Pons (tissue), 1 donor: ENCODE results near the gene UPP1.

Experiments used
- DNase-seq: peaks from one replicate; pipeline ENCODE4 v3.0.0-alpha.2; 2016; ENCODE audit warnings: low spot score

Gene UPP1

GRCh38 chr7:48085942-48086341, 3.1 kb upstream of the UPP1 start:
- no peak for DNase-seq

- no peak for DNase-seq
These were observed 1.7 kb upstream of the UPP1 start for GRCh38 chr7:48087349-48087748.

GRCh38 chr7:48088559-48089045, 463 bp upstream of the UPP1 start:
- peak; percentile 66 for DNase-seq

DNA sequence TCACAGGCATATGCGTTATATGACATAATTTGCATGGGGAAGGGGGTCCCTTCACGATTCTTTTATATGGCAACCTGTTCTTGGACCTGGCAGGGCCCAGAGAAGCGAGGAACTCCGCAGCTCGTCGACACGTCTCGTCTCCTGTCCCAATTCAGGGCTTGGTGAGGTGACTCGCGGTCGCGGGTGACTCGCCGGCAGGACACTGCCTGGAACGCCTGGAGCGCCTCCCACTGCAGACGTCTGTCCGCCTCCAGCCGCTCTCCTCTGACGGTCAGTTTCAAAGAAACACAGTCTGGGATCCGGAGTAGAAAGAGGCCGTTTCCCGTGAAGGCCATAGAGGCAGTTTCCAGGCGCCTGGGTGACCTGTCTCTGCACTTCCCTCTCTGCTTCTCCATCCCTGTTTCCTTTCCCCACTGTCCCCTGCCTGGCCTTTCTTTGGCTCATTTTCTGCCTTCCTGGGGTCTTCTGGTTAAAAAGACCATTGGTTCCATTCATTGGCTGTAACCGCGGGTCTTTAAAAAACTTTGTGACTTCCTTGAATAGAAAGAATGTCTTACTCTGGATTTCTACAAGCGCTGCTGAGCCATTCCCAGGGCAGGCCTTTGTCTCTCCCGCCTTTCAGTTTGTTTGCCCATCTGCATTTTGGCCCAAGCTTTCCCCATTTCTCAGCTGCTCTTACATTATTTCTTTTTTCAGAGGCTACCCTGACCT, 1.2 kb downstream of the UPP1 start:
- no peak for DNase-seq

DNA sequence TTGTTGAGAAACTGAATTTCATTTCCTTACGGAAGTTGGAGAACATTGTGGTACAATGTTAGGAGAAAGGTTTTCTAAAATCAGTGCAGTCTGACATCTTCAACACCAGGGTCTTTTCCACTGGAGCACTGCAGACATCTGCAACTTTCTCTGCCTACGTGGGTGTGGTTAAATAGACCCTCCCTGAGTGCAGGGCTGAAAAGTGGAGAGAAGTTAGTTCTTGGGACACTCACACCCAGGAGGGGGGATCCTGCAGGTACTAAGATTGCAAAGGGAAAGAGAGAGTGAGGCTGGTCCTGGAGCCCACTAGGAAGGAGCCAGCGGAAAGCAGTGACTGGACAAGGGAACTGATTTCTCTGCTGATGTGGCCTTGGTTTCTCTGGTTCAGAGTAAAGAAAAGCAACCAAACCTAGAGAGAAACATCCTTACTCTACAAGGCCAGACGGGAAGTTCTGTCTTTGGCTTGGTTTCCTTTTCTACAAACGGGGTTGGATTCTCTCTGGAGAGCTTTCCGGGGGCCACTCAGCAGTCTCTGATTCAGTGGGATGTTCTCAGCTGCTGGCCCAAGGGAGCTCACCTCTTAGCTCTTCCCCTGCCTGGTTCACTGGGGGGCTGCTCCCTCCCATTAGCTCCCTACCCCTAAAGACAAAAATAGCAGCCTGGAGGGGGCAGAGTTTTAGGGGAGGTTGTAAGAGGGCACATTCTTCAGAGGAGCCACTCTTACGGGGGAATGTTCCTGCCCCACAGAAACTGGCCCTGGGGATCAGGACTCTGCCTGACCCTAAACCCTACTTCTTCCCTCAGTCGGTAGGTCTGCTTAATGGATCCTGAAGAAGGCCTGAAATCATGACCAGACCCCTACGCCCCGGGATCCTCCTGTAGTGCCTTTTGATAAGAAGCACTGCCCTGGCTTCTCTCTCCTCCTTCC, 2.7 kb downstream of the UPP1 start:
- DNase-seq: no peak

DNA sequence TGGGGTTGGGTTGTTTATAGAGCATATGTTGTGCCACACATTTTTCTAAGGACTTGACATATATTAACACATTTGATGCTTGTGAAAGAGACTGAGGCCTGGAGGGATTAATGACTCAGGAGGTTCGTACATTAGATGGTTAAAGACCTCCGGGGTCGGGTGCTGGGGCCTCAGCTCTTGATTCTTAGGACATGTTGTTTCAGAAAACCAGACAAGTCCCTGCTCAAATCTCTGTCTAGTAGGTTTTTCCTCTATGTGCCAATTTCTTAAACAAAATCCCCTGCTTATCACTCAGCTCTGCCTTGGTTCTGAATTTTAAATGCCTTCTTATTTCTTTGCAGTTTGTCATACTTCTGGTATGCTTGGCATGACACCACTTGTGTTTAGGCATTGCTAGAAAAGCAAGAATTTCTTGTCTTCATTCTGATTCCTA, 5.8 kb downstream of the UPP1 start:
- no peak for DNase-seq

DNA sequence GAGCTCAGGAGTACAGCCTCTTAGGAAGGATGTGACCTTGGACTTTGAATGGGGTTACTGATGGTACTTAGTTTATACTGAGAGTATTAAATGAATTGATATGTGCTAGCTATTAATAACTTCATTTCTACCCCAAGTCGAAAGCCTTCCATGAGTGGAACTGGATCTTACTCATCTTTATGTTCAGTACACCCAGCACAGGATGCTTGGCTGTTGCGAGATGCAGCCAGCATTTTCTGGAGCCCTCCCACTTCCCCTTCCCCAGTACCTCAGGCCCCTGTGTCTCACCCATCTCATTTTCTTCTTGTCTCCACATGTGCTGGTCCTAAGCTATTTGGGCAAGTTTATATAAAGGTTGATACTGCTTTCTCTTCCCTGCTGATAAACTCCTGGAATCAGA, 7.2 kb downstream of the UPP1 start:
- DNase-seq: no peak

- no peak for DNase-seq
These were observed 8.6 kb downstream of the UPP1 start for GRCh38 chr7:48097521-48098231.

DNA sequence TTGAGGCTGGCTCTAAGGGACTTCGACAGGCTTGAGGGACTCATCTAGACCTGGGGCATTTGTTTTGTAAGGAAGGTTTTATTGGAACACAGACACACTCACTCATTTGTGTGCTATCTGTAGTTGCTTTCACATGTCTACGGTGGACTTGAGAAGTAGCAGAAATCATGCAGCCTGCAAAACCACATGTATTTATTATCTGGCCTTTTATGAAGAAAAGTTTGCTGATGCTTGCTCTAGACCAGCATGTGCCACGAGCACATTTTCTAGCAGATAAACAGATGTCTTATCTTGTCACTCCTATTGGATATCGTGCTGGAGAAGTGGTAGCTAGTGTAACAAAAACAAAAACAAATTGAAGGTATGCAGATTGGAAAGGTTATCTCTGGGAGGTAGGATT, 9.8 kb downstream of the UPP1 start:
- DNase-seq: no peak

GRCh38 chr7:48099781-48100180, 10.7 kb downstream of the UPP1 start:
- no peak for DNase-seq

DNA sequence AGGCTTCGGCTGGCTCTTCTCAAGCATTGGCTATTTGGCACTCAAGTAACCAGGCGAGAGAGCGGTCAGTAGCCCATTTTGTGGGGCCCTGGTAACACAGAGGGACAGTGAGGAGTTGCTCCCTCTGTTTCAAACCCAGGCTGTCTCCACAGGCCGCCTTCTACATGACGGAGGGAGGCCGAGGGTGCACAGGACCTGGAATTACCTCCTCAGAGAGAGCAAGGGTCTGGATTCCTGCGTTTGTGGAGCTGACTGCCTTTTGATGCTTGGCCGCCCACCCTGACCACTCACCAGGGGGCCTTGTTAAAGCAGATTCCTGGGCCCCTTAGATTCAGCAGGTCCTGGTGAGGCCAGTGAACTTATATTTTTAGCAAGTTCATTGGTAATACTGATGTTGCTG, 12.3 kb downstream of the UPP1 start:
- no peak for DNase-seq

DNA sequence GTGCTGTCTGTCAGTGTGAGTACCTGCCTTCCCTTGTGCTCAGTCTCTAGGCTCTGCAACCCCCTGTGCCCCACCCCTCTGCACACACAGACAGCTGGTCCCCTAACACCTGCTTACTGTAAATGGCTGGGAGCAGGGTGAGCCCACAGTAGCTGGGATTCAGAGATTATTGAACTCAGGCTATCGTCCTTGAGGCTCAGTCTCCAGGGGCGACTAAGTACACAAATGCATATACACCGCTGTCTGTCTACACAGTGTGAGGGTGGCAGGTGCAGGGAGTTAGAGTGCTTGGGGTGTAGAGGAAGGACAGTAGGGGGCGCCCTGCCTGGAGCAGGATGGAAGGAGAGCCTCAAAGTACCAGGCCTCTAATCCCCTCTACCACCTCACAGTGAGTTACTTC, 12.9 kb downstream of the UPP1 start:
- no peak for DNase-seq

GRCh38 chr7:48102530-48102929, 13.5 kb downstream of the UPP1 start:
- DNase-seq: no peak

GRCh38 chr7:48105045-48105444, 16.0 kb downstream of the UPP1 start:
- DNase-seq: no peak

DNA sequence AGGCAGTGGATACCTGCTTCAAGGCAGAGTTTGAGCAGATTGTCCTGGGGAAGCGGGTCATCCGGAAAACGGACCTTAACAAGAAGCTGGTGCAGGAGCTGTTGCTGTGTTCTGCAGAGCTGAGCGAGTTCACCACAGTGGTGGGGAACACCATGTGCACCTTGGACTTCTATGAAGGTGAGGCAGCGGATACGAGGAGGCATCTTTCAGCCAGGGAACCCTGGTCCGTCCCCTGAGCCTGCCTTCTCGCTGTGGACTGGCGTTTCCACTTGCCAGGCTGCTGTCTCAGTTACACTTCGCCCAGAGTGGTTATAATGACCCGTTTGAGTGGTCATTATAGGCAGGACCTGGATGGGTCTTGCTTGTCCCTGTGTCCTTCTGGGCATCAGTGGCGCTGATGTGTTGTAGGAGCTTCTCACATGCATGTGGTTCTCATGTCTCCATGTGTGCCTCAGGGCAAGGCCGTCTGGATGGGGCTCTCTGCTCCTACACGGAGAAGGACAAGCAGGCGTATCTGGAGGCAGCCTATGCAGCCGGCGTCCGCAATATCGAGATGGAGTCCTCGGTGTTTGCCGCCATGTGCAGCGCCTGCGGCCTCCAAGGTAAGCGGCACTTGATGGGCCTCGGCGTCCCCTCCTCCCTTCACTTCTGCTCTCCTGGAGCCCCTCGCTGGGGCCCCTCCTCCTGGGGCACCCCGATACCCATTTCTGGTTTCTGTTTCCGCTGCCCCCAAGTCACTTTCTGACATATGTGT, 18.0 kb downstream of the UPP1 start:
- DNase-seq: no peak

DNA sequence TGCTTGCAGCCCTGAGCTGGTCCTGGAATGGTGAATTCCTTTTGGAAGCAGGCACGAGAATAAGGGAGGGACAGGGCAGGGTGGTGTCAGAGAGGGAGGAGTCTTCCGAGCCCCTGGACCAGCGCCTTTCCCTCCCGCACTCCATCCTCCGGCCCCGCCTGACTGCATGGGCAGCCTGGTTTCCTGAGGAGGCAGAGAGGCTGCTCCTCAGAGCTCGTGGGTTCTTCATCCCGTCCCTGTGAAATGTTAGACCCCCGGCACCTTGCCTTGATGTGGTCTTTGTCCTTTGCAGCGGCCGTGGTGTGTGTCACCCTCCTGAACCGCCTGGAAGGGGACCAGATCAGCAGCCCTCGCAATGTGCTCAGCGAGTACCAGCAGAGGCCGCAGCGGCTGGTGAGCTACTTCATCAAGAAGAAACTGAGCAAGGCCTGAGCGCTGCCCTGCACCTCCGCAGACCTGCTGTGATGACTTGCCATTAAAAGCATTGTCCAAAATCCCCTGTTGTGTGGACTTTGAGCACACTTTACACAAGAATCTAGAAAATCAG, 18.9 kb downstream of the UPP1 start:
- DNase-seq: no peak

GRCh38 chr7:48108959-48109847, 20.1 kb downstream of the UPP1 start:
- no peak for DNase-seq

GRCh38 chr7:48109848-48110663, 21.0 kb downstream of the UPP1 start:
- peak; percentile 46 for DNase-seq

GRCh38 chr7:48110868-48111267, 21.8 kb downstream of the UPP1 start:
- no peak for DNase-seq

DNA sequence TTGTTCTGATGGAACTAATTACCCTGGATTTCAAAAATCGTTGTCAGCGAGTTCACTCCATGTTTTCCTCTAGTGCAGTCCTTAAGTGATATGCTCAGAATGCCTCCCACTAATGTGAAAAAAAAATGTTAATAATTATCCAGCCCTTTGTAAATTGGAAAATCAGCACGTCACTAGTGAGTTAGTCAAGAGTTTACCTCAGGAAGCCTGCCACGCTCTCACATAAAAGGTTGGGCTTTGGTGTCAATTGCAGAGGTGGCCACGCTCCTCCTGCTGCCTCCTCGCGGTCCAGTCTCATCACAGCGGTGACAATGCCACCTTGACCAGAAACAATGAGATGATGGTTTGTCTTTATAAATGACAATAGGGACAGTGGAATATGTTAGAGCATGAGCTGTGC, 22.5 kb downstream of the UPP1 start:
- DNase-seq: no peak
